Activated CD4-positive, alpha-beta T cell treated with anti-CD3 and anti-CD28 coated beads, Interleukin-2, amount 50 U/mL, for 24 hours (primary cell): Measurements from ENCODE around the gene GPR68.

Source experiments
- DNase-seq, 2 donors: peaks; one replicate each; pipeline ENCODE4 v3.0.0-alpha.2; 2020; ENCODE audit warnings: low read depth in 1 of 2, low spot score in 1 of 2

Gene GPR68

GRCh38 chr14:91244501-91244901 is at the start of gene GPR68:
GPR68 (minus strand) TSS chr14:91244704; CDS start chr14:91235050, 9,654 bp downstream.
- no peak for DNase-seq

- DNase-seq: no peak
Measured at GRCh38 chr14:91294153-91294552, 49.6 kb upstream of the GPR68 start.

- DNase-seq: no peak
Measured at GRCh38 chr14:91293281-91293680, 48.8 kb upstream of the GPR68 start.

GRCh38 chr14:91292491-91292890 is 48.0 kb upstream of the GPR68 start:
- DNase-seq: no peak

- DNase-seq: no peak
Measured at GRCh38 chr14:91291786-91292405, 47.4 kb upstream of the GPR68 start.

GRCh38 chr14:91290986-91291385 is 46.5 kb upstream of the GPR68 start:
- DNase-seq: no peak

- DNase-seq: no peak
Measured at GRCh38 chr14:91289464-91289863, 45.0 kb upstream of the GPR68 start.

- DNase-seq: no peak
Measured at GRCh38 chr14:91288876-91289275, 44.4 kb upstream of the GPR68 start.

- DNase-seq: peak; percentile 78 to 80
Measured at GRCh38 chr14:91286530-91286937, 42.0 kb upstream of the GPR68 start.

- no peak for DNase-seq
Measured at GRCh38 chr14:91284791-91285548, 40.5 kb upstream of the GPR68 start.

GRCh38 chr14:91284146-91284790 is 39.8 kb upstream of the GPR68 start:
- DNase-seq: no peak

- DNase-seq: no peak
Measured at GRCh38 chr14:91283666-91284065, 39.2 kb upstream of the GPR68 start.

GRCh38 chr14:91282954-91283645 is 38.6 kb upstream of the GPR68 start:
- no peak for DNase-seq

GRCh38 chr14:91281346-91281745 is 36.8 kb upstream of the GPR68 start:
- DNase-seq: no peak

GRCh38 chr14:91280129-91280528 is 35.6 kb upstream of the GPR68 start:
- DNase-seq: no peak

- DNase-seq: no peak
Measured at GRCh38 chr14:91279354-91279753, 34.9 kb upstream of the GPR68 start.

GRCh38 chr14:91278383-91278715 is 33.8 kb upstream of the GPR68 start:
- no peak for DNase-seq

GRCh38 chr14:91277546-91278382 is 33.3 kb upstream of the GPR68 start:
- no peak for DNase-seq

GRCh38 chr14:91274796-91275195 is 30.3 kb upstream of the GPR68 start:
- no peak for DNase-seq

- DNase-seq: no peak
Measured at GRCh38 chr14:91273885-91274273, 29.4 kb upstream of the GPR68 start.
